ENCODE measurements around the gene SPACA9. TPM values are rescaled to one million over a fixed set of nuclear protein-coding genes. Genes with fewer than 3 reads are reported as not detected.

Gene SPACA9
- total and polyA plus RNA-seq, 2 of the 4 experiments (the other 2 are of a cell fraction): 0.90 to 4.9 TPM

- H2BK20ac ChIP-seq (ENCODE audit: low read depth, low read length): no peak overlapping the region
- TF ChIP-seq NFE2L2 (IDR thresholded peaks at IDR 0.05; ENCODE audit: low read depth, low read length) (no peak), MAZ (IDR thresholded peaks at IDR 0.05; ENCODE audit: borderline replicate concordance, low read depth, low read length) (no peak), SMC3 (IDR thresholded peaks at IDR 0.05; ENCODE audit: low read depth, low read length) (no peak), RAD21 (IDR thresholded peaks at IDR 0.05; ENCODE audit: low read length) (no peak), RCOR1 (IDR thresholded peaks at IDR 0.05; ENCODE audit: insufficient replicate concordance, low read length) (no peak), MXI1 (IDR thresholded peaks at IDR 0.05; ENCODE audit: borderline replicate concordance, low read depth, low read length) (no peak), BHLHE40 (IDR thresholded peaks at IDR 0.05; ENCODE audit: low read depth, low read length) (no peak), CHD1 (IDR thresholded peaks at IDR 0.05; ENCODE audit: low read depth, low read length) (no peak), MAFK (IDR thresholded peaks at IDR 0.05; ENCODE audit: low read depth, low read length) (no peak)
- TF ChIP-seq, protein P1, sequence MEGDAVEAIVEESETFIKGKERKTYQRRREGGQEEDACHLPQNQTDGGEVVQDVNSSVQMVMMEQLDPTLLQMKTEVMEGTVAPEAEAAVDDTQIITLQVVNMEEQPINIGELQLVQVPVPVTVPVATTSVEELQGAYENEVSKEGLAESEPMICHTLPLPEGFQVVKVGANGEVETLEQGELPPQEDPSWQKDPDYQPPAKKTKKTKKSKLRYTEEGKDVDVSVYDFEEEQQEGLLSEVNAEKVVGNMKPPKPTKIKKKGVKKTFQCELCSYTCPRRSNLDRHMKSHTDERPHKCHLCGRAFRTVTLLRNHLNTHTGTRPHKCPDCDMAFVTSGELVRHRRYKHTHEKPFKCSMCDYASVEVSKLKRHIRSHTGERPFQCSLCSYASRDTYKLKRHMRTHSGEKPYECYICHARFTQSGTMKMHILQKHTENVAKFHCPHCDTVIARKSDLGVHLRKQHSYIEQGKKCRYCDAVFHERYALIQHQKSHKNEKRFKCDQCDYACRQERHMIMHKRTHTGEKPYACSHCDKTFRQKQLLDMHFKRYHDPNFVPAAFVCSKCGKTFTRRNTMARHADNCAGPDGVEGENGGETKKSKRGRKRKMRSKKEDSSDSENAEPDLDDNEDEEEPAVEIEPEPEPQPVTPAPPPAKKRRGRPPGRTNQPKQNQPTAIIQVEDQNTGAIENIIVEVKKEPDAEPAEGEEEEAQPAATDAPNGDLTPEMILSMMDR (conservative IDR thresholded peaks at IDR 0.05; ENCODE audit: low read depth, low read length): no peak
- no peak overlapping the region for H2AK5ac ChIP-seq (ENCODE audit: low read depth, low read length)
- H3K27ac ChIP-seq (ENCODE audit: insufficient read depth, low read length): no peak overlapping the region
- peaks cover 6% of the 10 kb centered on the region; the same call in 1 of the 2 replicates for H3K4me1 ChIP-seq (ENCODE audit: control insufficient read depth, insufficient read depth, low read length)
- H3K79me1 ChIP-seq (ENCODE audit: low read depth in 1 of 2, low read length in 2 of 2): no peaks in the 10 kb centered on the region
- ATAC-seq (ENCODE audit: low read depth) (no peak), DNase-seq (no peak)
- H2AFZ ChIP-seq (replicated peaks; ENCODE audit: low read length, poor library complexity): no peak overlapping the region
- no peak overlapping the region for H2BK5ac ChIP-seq (ENCODE audit: low read depth, low read length, poor library complexity, severe bottlenecking)
- H3K9me1 ChIP-seq (ENCODE audit: insufficient read depth, low read length): no peaks in the 10 kb centered on the region
- H4K20me1 ChIP-seq (ENCODE audit: insufficient read depth, low read length): no peaks in the 10 kb centered on the region
- H4K91ac ChIP-seq (ENCODE audit: insufficient read depth, low read depth, low read length): no peak overlapping the region
- H3K9me3 ChIP-seq (ENCODE audit: control insufficient read depth, insufficient read depth, low read length): no peaks in the 10 kb centered on the region
- H3K27me3 ChIP-seq (ENCODE audit: control insufficient read depth, insufficient read depth, low read length): peaks cover 47% of the 10 kb centered on the region
- no peak overlapping the region for H2AK9ac ChIP-seq (replicated peaks; ENCODE audit: low read depth, low read length, poor library complexity)
- WGBS, 2 experiments (ENCODE audit: extremely low coverage in 2 of 2, insufficient read length in 1 of 2): 100% methylated on average over 1 of the region's 6 CpGs; no CpG with 5 or more reads in 1 of the 2 experiments
- no peak overlapping the region for H3K56ac ChIP-seq (ENCODE audit: extremely low read depth, insufficient read depth, low read length)
- H2BK15ac ChIP-seq (ENCODE audit: low read depth, low read length): no peak overlapping the region
- intact Hi-C loops (cut with micrococcal nuclease) (no loop called here), dilution Hi-C loops (cut with HindIII; ENCODE audit: low sequenced_read_pairs, unreplicated experiment) (no loop called here), in situ Hi-C loops (cut with MboI; ENCODE audit: low sequenced_read_pairs) (no loop called here)
- H3K23ac ChIP-seq (ENCODE audit: low read depth, low read length): no peak overlapping the region
- H3K36me3 ChIP-seq (ENCODE audit: control insufficient read depth, insufficient read depth, low read length): no peaks in the 10 kb centered on the region
- no peak overlapping the region for H2BK120ac ChIP-seq (ENCODE audit: low read depth, low read length)
- CTCF ChIA-PET: interaction anchor here (0.7 kb wide), 1 partner anchor 11 kb away, joined by 3 read pairs; no protein-coding TSS in a partner anchor
- no peak overlapping the region for H3K14ac ChIP-seq (replicated peaks; ENCODE audit: low read depth, low read length)
- H3K18ac ChIP-seq (ENCODE audit: low read depth, low read length): no peak overlapping the region
- no peak overlapping the region for H3K4me3 ChIP-seq (ENCODE audit: insufficient read depth, low read depth, low read length)
- H3K4me2 ChIP-seq (ENCODE audit: low read depth, low read length): no peak overlapping the region
- H4K8ac ChIP-seq (ENCODE audit: low read depth in 2 of 2, low read length in 2 of 2): no peak overlapping the region
- H3K9ac ChIP-seq (ENCODE audit: low read depth, low read length): no peak overlapping the region
- H3K4ac ChIP-seq (ENCODE audit: low read depth, low read length): no peak overlapping the region
- H4K5ac ChIP-seq (ENCODE audit: low read depth, low read length): no peak overlapping the region
- no TSS peak for BruUV-seq (replicated peaks)
- POLR2A ChIA-PET (ENCODE audit: unreplicated experiment): no interaction called here
These were observed 16.2 kb upstream of the SPACA9 start for GRCh38 chr9:132862533-132862932.
